Activated gamma-delta T cell treated with Interleukin-2 at 50 U/mL for 16 hours (primary cell): ENCODE results near the gene STEAP3.
A peak's percentile ranks its signal among the peaks of the same experiment; 100 is the strongest.
"Not testable (repeated sequence)": the region's sequence is repeated elsewhere in the genome, so short reads cannot be mapped to it uniquely, and the experiment has no call there.

Source experiments
- DNase-seq: peaks from one replicate; pipeline ENCODE4 v3.0.0-alpha.2; 2020

Gene STEAP3

GRCh38 chr2:119264781-119265692 is 41.4 kb downstream of the STEAP3 start:
- no peak for DNase-seq

- DNase-seq = no peak
Measured at GRCh38 chr2:119265693-119266066, 42.0 kb downstream of the STEAP3 start.

GRCh38 chr2:119266091-119266589 is 42.5 kb downstream of the STEAP3 start:
- DNase-seq = no peak

- no peak for DNase-seq
Measured at GRCh38 chr2:119267604-119268003, 44.0 kb downstream of the STEAP3 start.

GRCh38 chr2:119276864-119277263 is 53.2 kb downstream of the STEAP3 start:
- DNase-seq = no peak

DNA sequence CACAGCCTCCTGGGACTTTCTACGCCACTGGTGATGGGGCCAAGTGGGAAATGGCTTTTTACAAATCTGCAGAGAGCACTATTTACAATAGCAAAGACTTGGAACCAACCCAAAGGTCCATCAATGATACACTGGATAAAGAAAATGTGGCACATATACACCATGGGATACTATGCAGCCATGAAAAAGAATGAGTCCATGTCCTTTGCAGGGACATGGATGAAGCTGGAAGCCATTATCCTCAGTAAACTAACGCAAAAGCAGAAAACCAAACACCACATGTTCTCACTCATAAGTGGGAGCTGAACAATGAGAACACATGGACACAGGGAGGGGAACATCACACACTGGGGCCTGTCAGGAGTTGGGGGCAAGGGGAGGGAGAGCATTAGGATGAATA is 54.8 kb downstream of the STEAP3 start:
- DNase-seq = not testable (repeated sequence)

DNA sequence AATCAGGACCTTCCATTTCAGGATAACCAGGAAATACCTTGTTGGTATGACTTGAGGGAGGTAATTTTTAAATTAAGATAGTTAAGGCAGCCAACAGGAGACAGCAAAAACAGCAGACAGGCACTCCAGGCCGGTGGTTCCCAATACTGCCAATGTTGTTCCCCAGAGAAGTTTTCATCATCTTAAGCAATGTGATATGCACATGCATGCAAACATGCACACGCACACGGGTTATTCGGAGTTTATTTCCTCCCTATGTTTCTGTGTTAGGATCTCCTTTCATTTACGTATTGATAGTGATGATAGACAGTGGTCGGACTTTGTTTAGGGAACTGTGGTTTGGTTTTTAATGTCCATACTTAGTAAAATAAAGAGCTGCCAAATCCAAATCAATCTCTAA is 55.3 kb downstream of the STEAP3 start:
- no peak for DNase-seq

DNA sequence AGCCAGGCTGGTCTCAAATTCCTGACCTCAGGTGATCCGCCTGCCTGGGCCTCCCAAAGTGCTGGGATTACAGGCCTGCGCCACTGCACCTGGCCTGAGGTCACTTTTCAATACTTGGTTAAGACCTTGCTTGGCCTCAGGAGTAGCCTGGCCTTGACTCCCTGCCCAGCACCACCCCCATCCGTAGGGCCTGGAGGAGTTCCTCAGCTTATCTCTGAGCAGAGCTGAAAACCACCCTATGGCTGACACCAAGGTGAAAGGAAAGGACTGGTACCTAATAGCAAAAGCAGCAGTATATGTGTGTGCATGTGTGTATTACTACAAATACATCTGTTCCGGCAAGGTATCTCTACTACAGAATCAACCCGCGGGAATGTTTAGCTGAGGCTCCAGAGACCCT is 56.0 kb downstream of the STEAP3 start:
- DNase-seq = no peak

- DNase-seq = no peak
Measured at GRCh38 chr2:119280680-119281079, 57.0 kb downstream of the STEAP3 start.

DNA sequence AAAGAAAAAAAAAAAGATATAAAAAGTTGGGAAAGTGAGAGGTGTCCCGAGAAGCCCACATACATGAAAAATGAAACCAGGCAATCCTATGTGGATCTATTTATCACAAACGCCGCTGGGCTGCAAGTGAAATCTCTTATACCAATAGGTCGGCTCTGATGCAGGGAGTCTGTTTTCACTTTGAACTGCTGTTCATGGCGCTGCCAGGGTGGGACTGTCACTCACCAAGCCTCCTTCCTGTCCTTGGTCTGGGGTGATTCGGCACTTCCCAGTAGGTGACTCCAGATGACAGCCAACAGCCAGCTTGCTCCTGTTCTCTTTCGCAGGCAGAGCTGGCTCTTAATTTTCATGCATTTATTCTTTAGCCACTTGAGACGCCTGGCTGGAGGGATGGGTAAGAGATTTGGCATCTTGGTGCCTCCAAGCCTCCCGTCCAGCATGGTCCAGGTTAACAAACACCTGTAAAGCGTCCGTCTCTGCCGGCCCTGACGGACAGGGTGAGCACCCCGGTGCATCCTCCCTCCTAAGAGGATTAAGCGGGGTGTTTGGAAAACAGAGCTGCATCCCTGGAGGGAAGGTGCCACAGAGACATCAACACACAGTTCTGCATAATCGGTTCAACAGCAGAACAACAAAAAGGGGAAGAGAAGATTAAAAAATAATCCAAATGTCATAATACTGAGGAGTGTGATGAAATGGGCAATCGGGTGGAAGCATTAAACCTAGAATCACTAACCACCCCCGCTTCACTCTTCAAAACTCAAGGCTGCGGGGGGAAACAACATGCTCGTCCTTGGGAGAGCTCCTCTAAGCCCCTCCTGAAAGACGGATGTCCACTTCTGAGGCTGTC is 58.7 kb downstream of the STEAP3 start:
- no peak for DNase-seq

- no peak for DNase-seq
Measured at GRCh38 chr2:119282996-119283511, 59.4 kb downstream of the STEAP3 start.

- no peak for DNase-seq
Measured at GRCh38 chr2:119283873-119284331, 60.3 kb downstream of the STEAP3 start.

GRCh38 chr2:119286661-119287060 is 63.0 kb downstream of the STEAP3 start:
- DNase-seq = no peak

- no peak for DNase-seq
Measured at GRCh38 chr2:119288576-119288975, 64.9 kb downstream of the STEAP3 start.

- no peak for DNase-seq
Measured at GRCh38 chr2:119289093-119289492, 65.5 kb downstream of the STEAP3 start.

GRCh38 chr2:119289642-119290041 is 66.0 kb downstream of the STEAP3 start:
- DNase-seq = no peak

DNA sequence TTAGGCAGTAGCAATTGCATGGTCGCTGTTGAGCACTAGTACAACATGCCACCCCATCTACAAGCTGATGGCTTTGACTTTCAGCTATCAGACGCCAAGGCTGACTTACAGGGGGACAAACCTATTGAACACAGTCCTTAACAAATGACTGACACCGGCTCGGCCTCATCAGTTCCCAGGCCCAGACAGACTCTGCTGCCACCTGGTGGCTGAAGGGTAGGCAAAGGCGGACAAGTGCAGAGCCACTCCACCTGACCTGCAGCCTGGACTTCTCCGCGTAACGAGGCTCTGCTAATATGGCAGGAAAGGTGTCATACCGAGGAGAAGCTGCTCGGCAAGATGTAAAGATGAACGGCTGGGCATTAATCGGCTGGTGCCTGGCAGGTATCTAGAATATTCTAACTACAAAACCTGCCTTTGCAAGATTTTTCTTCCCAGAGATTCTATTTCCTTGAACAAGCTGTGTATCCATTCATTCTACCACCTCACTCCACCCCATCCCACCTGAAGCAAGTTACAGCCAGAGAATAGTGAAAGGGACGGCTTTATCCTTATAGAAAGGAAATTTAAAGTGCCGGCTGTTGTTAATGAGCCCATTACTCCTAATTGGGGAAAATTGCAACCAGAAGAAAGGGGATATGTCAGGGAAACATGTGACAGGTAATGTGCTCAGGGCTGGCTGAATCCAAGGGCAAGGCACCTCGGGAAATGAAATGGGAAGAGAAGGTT is 67.4 kb downstream of the STEAP3 start:
- peak; percentile 62 for DNase-seq

GRCh38 chr2:119291588-119292167 is 68.0 kb downstream of the STEAP3 start:
- no peak for DNase-seq

- DNase-seq = no peak
Measured at GRCh38 chr2:119292226-119292625, 68.6 kb downstream of the STEAP3 start.

GRCh38 chr2:119293254-119293653 is 69.6 kb downstream of the STEAP3 start:
- DNase-seq = no peak

GRCh38 chr2:119293900-119294299 is 70.3 kb downstream of the STEAP3 start:
- no peak for DNase-seq

DNA sequence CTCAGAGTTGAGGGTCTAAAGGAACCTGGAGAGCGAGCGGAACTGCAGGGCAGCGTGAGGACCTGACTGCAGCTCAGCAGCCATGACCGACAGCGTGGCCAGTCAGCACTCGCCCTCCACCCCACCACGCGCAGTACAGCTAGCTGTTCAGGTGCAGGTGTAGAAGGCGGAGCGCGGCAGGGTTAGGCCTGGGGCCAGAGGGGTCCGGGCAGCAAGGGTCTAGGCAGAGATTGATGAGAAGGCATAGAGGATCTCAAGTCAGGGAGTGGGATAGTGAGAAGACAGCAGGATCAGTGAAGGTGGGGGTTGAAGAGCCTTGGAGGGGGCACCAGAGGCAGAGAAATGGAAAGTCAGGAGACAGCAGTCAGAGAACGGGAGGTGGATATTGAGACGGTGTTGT is 71.0 kb downstream of the STEAP3 start:
- no peak for DNase-seq
